PC-3 (cell line): ENCODE measurements around the gene PAK3.

Source experiments
- EZH2phosphoT487 ChIP-seq: fragments of 300-600 bp; sonication (generic); IDR thresholded peaks from 2 replicates; pipeline ENCODE4 v1.6.1; 2018; ENCODE audit warnings: mild to moderate bottlenecking, antibody characterized with exemption, low read length, borderline replicate concordance
- TF ChIP-seq, protein P1 (sequence below): fragments of 300-600 bp; sonication (generic); conservative IDR thresholded peaks from 2 replicates; pipeline ENCODE4 v1.5.1; 2017; ENCODE audit warnings: antibody characterized with exemption, low read depth, mild to moderate bottlenecking, low read length

DNA sequence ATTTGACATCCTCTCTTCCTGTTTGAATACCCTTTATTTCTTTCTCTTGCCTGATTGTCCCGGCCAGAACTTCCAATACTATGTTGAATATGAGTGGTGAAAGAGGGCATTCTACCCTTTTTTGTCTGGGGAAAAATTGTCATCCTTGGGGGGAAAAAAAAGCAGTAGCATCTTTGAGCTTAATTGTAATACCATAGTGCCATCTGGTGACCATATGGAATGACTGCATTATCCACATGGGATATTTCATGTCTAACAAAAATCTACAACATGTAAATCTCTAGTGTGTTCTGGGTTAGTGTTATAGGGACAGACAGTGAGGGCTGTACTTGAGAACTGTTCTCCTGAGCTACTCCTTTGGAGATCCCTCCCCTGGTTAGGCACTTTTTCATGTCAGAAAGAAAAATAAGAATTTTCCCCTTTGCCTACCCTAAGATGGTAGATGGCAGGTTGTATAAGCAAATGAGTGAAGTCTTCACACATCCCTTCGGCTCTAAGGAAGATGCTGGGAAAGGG, 148.3 kb downstream of the PAK3 start:
- TF ChIP-seq, protein P1, sequence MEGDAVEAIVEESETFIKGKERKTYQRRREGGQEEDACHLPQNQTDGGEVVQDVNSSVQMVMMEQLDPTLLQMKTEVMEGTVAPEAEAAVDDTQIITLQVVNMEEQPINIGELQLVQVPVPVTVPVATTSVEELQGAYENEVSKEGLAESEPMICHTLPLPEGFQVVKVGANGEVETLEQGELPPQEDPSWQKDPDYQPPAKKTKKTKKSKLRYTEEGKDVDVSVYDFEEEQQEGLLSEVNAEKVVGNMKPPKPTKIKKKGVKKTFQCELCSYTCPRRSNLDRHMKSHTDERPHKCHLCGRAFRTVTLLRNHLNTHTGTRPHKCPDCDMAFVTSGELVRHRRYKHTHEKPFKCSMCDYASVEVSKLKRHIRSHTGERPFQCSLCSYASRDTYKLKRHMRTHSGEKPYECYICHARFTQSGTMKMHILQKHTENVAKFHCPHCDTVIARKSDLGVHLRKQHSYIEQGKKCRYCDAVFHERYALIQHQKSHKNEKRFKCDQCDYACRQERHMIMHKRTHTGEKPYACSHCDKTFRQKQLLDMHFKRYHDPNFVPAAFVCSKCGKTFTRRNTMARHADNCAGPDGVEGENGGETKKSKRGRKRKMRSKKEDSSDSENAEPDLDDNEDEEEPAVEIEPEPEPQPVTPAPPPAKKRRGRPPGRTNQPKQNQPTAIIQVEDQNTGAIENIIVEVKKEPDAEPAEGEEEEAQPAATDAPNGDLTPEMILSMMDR: peak; percentile 60; the same call in 1 of the 2 replicates
- no peak for TF ChIP-seq EZH2phosphoT487
